GM12864 (cell line): ENCODE data around the gene UBAP2L.

Experiments used
- DNase-seq: peaks from one replicate; pipeline ENCODE4 v3.0.0-alpha.2; 2011; ENCODE audit warnings: low read depth
- H3K4me3 ChIP-seq: 2 replicates; pipeline ENCODE4 v1.5.1; 2011; ENCODE audit warnings: mild to moderate bottlenecking, low read depth, low read length, control low read depth
- CTCF ChIP-seq: IDR thresholded peaks from 2 replicates; pipeline ENCODE4 v1.5.1; 2011; ENCODE audit warnings: low read depth, mild to moderate bottlenecking, moderate library complexity, low read length, control low read depth, inconsistent platforms; ENCODE audit errors: missing control alignments

The UBAP2L gene

GRCh38 chr1:154236855-154237254 lies 16.1 kb downstream of the UBAP2L start:
- H3K4me3 ChIP-seq: no peak overlapping the region
- no peak for DNase-seq
- TF ChIP-seq CTCF: no peak

GRCh38 chr1:154237435-154237834 lies 16.7 kb downstream of the UBAP2L start:
- DNase-seq: no peak
- no peak for TF ChIP-seq CTCF
- no peak overlapping the region for H3K4me3 ChIP-seq

GRCh38 chr1:154237880-154238506 lies 17.2 kb downstream of the UBAP2L start:
- no peak for DNase-seq
- no peak for TF ChIP-seq CTCF
- H3K4me3 ChIP-seq: no peak overlapping the region

- TF ChIP-seq CTCF: no peak
- no peak for DNase-seq
- no peak overlapping the region for H3K4me3 ChIP-seq
Observed at GRCh38 chr1:154239491-154239890, 18.7 kb downstream of the UBAP2L start.

- no peak overlapping the region for H3K4me3 ChIP-seq
- DNase-seq: no peak
- no peak for TF ChIP-seq CTCF
Observed at GRCh38 chr1:154240294-154240833, 19.6 kb downstream of the UBAP2L start.

GRCh38 chr1:154241703-154242351 lies 21.1 kb downstream of the UBAP2L start:
- TF ChIP-seq CTCF: no peak

More at GRCh38 chr1:154241703-154242351, 21.1 kb downstream of the UBAP2L start:
- H3K4me3 ChIP-seq: no peak overlapping the region
- DNase-seq: no peak
